AG04449 (cell line): Measurements from ENCODE around the gene VRK2.

Experiments
- CTCF ChIA-PET: fragments of 350-600 bp; formaldehyde crosslinking; extraction: SDS; loops from one replicate; lab custom pipeline; 2021; ENCODE audit warnings: antibody characterized with exemption; lab: Yijun Ruan, JAX
- POLR2A ChIA-PET: fragments of 400-600, 350-600 bp; formaldehyde crosslinking; extraction: SDS; loops from one replicate; lab custom pipeline; 2020; ENCODE audit warnings: antibody characterized with exemption, inconsistent platforms; lab: Yijun Ruan, JAX
- DNase-seq: peaks from one replicate; pipeline ENCODE4 v3.0.0-alpha.2; 2010; ENCODE audit warnings: low read depth, low spot score
- H3K4me3 ChIP-seq: 2 replicates; pipeline ENCODE4 v1.5.1; 2011; ENCODE audit warnings: low read depth, mild to moderate bottlenecking, control low read depth, low read length
- CTCF ChIP-seq: IDR thresholded peaks from one replicate; pipeline ENCODE4 v1.5.1; 2011; ENCODE audit warnings: mild to moderate bottlenecking, moderate library complexity, low read length, control low read depth, inconsistent platforms; ENCODE audit not compliant: insufficient read depth; ENCODE audit errors: missing control alignments

VRK2 gene

GRCh38 chr2:58025150-58025933, 21.3 kb upstream of the VRK2 start:
- TF ChIP-seq CTCF, result no peak
- POLR2A ChIA-PET, result no interaction called here
- no peak overlapping the region for H3K4me3 ChIP-seq
- no peak for DNase-seq
- CTCF ChIA-PET, result no interaction called here

- ChIA-PET POLR2A (no interaction called here), CTCF (no interaction called here)
- no peak for TF ChIP-seq CTCF
- no peak for DNase-seq
- H3K4me3 ChIP-seq, result no peak overlapping the region
These were observed 19.6 kb upstream of the VRK2 start for GRCh38 chr2:58027029-58027428.

- ChIA-PET CTCF (no interaction called here), POLR2A (no interaction called here)
- no peak for DNase-seq
- no peak overlapping the region for H3K4me3 ChIP-seq
- no peak for TF ChIP-seq CTCF
These were observed 15.8 kb upstream of the VRK2 start for GRCh38 chr2:58030771-58031170.

GRCh38 chr2:58032016-58032763, 14.4 kb upstream of the VRK2 start:
- DNase-seq, result no peak
- ChIA-PET CTCF (no interaction called here), POLR2A (interaction anchor here (1.1 to 1.4 kb wide), 2 partner anchors 10 to 14 kb away, joined by 3 read pairs; partner anchors contain the start of gene VRK2)
- H3K4me3 ChIP-seq, result no peak overlapping the region
- no peak for TF ChIP-seq CTCF

- no peak overlapping the region for H3K4me3 ChIP-seq
- POLR2A ChIA-PET, result interaction anchor here (1.1 to 1.4 kb wide), 2 partner anchors 10 to 14 kb away, joined by 3 read pairs; partner anchors contain the start of gene VRK2
These were observed 13.9 kb upstream of the VRK2 start for GRCh38 chr2:58032764-58033080.

More at GRCh38 chr2:58032764-58033080, 13.9 kb upstream of the VRK2 start:
- DNase-seq, result no peak
- TF ChIP-seq CTCF, result no peak
- CTCF ChIA-PET, result no interaction called here
